SJSA1 (cell line): ENCODE measurements around the gene MEI4. TPM values are rescaled to one million over a fixed set of nuclear protein-coding genes. Genes with fewer than 3 reads are reported as not detected.

ENCODE experiments used
- total RNA-seq: library from RNA; depleted of rRNA; stranded (reverse); fragments of >200 nt; shearing (Covaris generic); gene quantifications from 2 replicates; pipeline ENCODE4 v1.2.3, GENCODE V29; 2014; rRNA removed

MEI4 gene
- total RNA-seq, 1 experiment from 2014 or later = not detected

Other genes with a start within 250 kb of the MEI4 start
- gene HTR1B, start 189.5 kb upstream of the MEI4 start, total RNA-seq = not detected in 2 replicates